Calu3 (cell line): ENCODE data around the gene HHATL. TPM values are rescaled to one million over a fixed set of nuclear protein-coding genes. Genes with fewer than 3 reads are reported as not detected.
"Not testable (repeated sequence)": the region's sequence is repeated elsewhere in the genome, so short reads cannot be mapped to it uniquely, and the experiment has no call there.

Experiments used
- BruUV-seq: library from RNA; stranded (reverse); fragments of 400-500 nt; replicated peaks from 2 replicates; lab custom pipeline; 2021; lab: Mats Ljungman, UMichigan
- CTCF ChIA-PET: fragments of 300-600 bp; sonication (Branson Sonifier 250); formaldehyde crosslinking; loops from one replicate; lab custom pipeline; 2022; ENCODE audit warnings: antibody characterized with exemption; lab: Charles Lee
- DNase-seq: peaks from one replicate; pipeline ENCODE4 v3.0.0; 2022
- H3K27ac Mint-ChIP-seq: one replicate; pipeline ENCODE4 v1.8.0; 2022; ENCODE audit warnings: mixed read lengths; ENCODE audit not compliant: unreplicated experiment
- H3K27me3 Mint-ChIP-seq: one replicate; pipeline ENCODE4 v1.8.0; 2022; ENCODE audit warnings: mixed read lengths; ENCODE audit not compliant: unreplicated experiment
- H3K36me3 Mint-ChIP-seq: one replicate; pipeline ENCODE4 v1.8.0; 2022; ENCODE audit warnings: mild to moderate bottlenecking, moderate library complexity, mixed read lengths; ENCODE audit not compliant: insufficient read depth, unreplicated experiment
- H3K4me1 Mint-ChIP-seq: one replicate; pipeline ENCODE4 v1.8.0; 2022; ENCODE audit warnings: mild to moderate bottlenecking, low read depth, mixed read lengths; ENCODE audit not compliant: unreplicated experiment
- H3K4me3 Mint-ChIP-seq: one replicate; pipeline ENCODE4 v1.8.0; 2022; ENCODE audit warnings: mild to moderate bottlenecking, low read depth, moderate library complexity, mixed read lengths; ENCODE audit not compliant: unreplicated experiment
- H3K9me3 Mint-ChIP-seq: one replicate; pipeline ENCODE4 v1.8.0; 2022; ENCODE audit warnings: low read depth, mixed read lengths; ENCODE audit not compliant: unreplicated experiment
- intact Hi-C: fragments of 100-400 bp; cut with micrococcal nuclease; formaldehyde crosslinking; loops from one replicate; pipeline ENCODE4 v1.10.0; 2022; ENCODE audit not compliant: unreplicated experiment
- total RNA-seq: library from RNA; stranded (reverse); gene quantifications from 2 replicates; pipeline ENCODE4 v1.2.3, GENCODE V29; 2022
- TF ChIP-seq, protein P1 (sequence below): fragments of 200-600 bp; IDR thresholded peaks from one replicate; pipeline ENCODE4 v1.8.0; 2022; ENCODE audit warnings: antibody characterized with exemption; ENCODE audit not compliant: unreplicated experiment

The HHATL gene
- total RNA-seq, 1 experiment from 2014 or later, result not detected

DNA sequence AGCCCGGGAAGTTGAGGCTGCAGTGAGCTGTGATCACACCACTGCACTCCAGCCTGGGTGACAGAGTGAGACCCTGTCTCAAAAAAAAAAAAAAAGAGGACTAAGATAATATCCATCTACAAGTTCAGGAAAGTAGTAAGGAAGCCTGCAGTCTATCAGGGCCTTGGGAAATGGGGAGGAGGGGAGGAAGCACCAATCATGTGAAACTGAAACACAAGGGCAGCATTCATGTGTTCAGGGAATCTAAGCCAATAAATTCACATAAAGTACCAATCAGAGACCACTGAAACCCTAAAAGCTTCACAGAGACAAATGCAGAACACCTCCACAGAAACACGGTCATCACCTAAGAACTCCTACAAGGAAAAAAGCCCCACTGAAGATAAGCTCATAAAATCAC lies 22.9 kb upstream of the HHATL start:
- intact Hi-C loops, result no loop called here
- CTCF ChIA-PET, result interaction anchor here (0.6 kb wide), 1 partner anchor 10 kb away, joined by 3 read pairs; no protein-coding TSS in a partner anchor
- TF ChIP-seq, protein P1, sequence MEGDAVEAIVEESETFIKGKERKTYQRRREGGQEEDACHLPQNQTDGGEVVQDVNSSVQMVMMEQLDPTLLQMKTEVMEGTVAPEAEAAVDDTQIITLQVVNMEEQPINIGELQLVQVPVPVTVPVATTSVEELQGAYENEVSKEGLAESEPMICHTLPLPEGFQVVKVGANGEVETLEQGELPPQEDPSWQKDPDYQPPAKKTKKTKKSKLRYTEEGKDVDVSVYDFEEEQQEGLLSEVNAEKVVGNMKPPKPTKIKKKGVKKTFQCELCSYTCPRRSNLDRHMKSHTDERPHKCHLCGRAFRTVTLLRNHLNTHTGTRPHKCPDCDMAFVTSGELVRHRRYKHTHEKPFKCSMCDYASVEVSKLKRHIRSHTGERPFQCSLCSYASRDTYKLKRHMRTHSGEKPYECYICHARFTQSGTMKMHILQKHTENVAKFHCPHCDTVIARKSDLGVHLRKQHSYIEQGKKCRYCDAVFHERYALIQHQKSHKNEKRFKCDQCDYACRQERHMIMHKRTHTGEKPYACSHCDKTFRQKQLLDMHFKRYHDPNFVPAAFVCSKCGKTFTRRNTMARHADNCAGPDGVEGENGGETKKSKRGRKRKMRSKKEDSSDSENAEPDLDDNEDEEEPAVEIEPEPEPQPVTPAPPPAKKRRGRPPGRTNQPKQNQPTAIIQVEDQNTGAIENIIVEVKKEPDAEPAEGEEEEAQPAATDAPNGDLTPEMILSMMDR, result no peak
- Mint-ChIP-seq H3K4me3 (no peak overlapping the region), H3K9me3 (no peaks in the 10 kb centered on the region), H3K27me3 (no peaks in the 10 kb centered on the region), H3K36me3 (peaks cover 8% of the 10 kb centered on the region), H3K4me1 (no peaks in the 10 kb centered on the region), H3K27ac (no peak overlapping the region)
- DNase-seq, result no peak
- BruUV-seq, result no TSS peak

DNA sequence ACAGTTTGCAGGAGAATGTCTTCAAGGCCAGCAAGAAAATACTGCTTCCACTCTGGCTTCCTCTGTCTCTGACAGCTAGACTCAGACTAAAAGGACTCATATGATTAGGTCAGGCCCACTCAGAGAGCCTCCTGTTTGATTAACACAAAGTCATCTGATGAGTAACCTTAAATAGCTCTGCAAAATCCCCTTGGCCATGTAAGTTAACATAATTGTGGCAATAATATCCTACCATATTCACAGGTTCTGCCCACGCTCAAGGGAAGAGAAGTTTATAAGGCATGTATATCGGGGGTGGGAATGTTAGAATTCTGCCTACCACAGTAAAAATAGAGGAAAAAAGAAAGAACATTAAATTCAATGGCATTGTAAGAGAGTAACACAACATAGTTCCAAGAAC lies 20.6 kb upstream of the HHATL start:
- Mint-ChIP-seq H3K27ac (no peak overlapping the region), H3K4me1 (no peaks in the 10 kb centered on the region), H3K36me3 (no peaks in the 10 kb centered on the region), H3K4me3 (no peak overlapping the region), H3K9me3 (no peaks in the 10 kb centered on the region), H3K27me3 (no peaks in the 10 kb centered on the region)
- DNase-seq, result no peak
- intact Hi-C loops, result no loop called here
- no TSS peak for BruUV-seq
- TF ChIP-seq, protein P1, result no peak
- CTCF ChIA-PET, result interaction anchor here (0.6 kb wide), 3 partner anchors 8 to 602 kb away, joined by 3 to 5 read pairs (median 3); no protein-coding TSS in a partner anchor

DNA sequence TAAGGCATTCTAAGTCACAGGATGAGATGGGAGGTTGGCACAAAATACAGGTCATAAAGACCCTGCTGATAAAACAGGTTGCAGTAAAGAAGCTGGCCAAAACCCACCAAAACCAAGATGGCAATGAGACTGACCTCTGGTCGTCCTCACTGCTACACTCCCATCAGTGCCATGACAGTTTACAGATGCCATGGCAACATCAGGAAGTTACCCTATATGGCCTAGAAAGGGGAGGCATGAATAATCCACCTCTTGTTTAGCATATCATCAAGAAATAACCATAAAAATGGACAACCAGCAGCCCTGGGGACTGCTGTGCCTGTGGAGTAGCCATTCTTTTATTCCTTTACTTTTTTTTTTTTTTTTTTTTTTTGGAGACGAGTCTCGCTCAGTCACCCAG lies 19.8 kb upstream of the HHATL start:
- H3K27me3 Mint-ChIP-seq, H3K4me3 Mint-ChIP-seq, DNase-seq, CTCF ChIA-PET, H3K36me3 Mint-ChIP-seq, BruUV-seq, H3K27ac Mint-ChIP-seq, H3K4me1 Mint-ChIP-seq, H3K9me3 Mint-ChIP-seq, intact Hi-C loops: not testable (repeated sequence)

DNA sequence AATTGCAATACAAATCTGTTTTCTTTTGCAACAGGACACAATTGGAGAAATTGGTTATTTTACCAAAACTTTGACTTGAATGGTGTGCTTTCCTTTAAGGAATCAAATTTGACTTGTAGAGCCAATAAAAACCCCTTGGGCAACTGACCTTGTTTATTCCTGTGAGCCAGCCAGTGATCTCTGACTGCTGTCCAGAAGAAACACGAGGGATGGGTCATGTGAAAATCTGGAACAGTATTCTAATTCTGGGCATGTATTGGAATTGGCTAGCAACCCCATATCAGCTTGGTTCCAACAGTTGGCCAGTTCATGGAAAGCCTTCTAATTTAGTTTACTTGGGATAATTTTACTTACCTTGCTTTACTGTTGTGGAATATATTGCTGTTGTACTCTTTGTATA lies 19.1 kb upstream of the HHATL start:
- intact Hi-C loops, result no loop called here
- TF ChIP-seq, protein P1, result no peak
- Mint-ChIP-seq H3K9me3 (no peaks in the 10 kb centered on the region), H3K27ac (no peak overlapping the region), H3K4me3 (no peak overlapping the region), H3K27me3 (no peaks in the 10 kb centered on the region), H3K36me3 (no peaks in the 10 kb centered on the region), H3K4me1 (no peaks in the 10 kb centered on the region)
- DNase-seq, result no peak
- no TSS peak for BruUV-seq
- CTCF ChIA-PET, result no interaction called here

DNA sequence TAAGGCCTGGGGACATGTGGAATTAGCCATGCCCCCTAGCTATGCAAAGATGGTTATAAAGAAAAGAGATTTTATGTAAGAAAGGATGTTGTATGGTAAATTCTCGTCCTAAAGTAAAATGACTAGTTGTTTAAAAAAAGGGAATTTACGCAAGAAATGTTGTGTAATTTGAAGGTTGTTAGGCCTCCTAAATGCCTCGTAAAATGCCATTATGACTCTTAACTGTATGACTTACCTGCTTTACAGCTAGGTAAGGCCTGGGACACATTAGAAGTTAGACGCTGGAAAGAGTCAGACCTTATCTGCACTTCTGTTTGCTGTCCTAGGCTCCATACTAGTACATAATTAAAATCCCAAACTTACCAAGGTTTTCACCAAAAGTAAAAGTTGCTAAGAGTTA lies 17.5 kb upstream of the HHATL start:
- no peak for DNase-seq
- Mint-ChIP-seq H3K9me3 (no peaks in the 10 kb centered on the region), H3K4me1 (no peaks in the 10 kb centered on the region), H3K27ac (no peak overlapping the region), H3K36me3 (no peaks in the 10 kb centered on the region), H3K27me3 (no peaks in the 10 kb centered on the region), H3K4me3 (no peak overlapping the region)
- BruUV-seq, result no TSS peak
- TF ChIP-seq, protein P1, result no peak
- intact Hi-C loops, result no loop called here
- CTCF ChIA-PET, result no interaction called here
